Right hindlimb (tissue), 1 donor: ENCODE data around the gene LRP6.
"Not testable (repeated sequence)": the region's sequence is repeated elsewhere in the genome, so short reads cannot be mapped to it uniquely, and the experiment has no call there.

ENCODE experiments used
- DNase-seq: peaks from one replicate; pipeline ENCODE4 v3.0.0-alpha.2; 2018

LRP6 gene

GRCh38 chr12:12178559-12178958 is 88.3 kb downstream of the LRP6 start:
- DNase-seq = no peak

- DNase-seq = no peak
Observed at GRCh38 chr12:12176402-12176801, 90.4 kb downstream of the LRP6 start.

GRCh38 chr12:12171991-12172511 is 94.8 kb downstream of the LRP6 start:
- DNase-seq = no peak

GRCh38 chr12:12167847-12168246 is 99.0 kb downstream of the LRP6 start:
- DNase-seq = no peak

GRCh38 chr12:12166751-12167150 is 100.1 kb downstream of the LRP6 start:
- no peak for DNase-seq

GRCh38 chr12:12159988-12160387 is 106.9 kb downstream of the LRP6 start:
- DNase-seq = no peak

GRCh38 chr12:12158858-12159257 is 108.0 kb downstream of the LRP6 start:
- DNase-seq = peak; percentile 29

GRCh38 chr12:12157424-12157823 is 109.4 kb downstream of the LRP6 start:
- DNase-seq = no peak

GRCh38 chr12:12156828-12157227 is 110.0 kb downstream of the LRP6 start:
- DNase-seq = no peak

GRCh38 chr12:12156116-12156515 is 110.7 kb downstream of the LRP6 start:
- DNase-seq = no peak

- DNase-seq = no peak
Observed at GRCh38 chr12:12153596-12153995, 113.2 kb downstream of the LRP6 start.

- no peak for DNase-seq
Observed at GRCh38 chr12:12147111-12147510, 119.7 kb downstream of the LRP6 start.

GRCh38 chr12:12144531-12144930 is 122.3 kb downstream of the LRP6 start:
- not testable (repeated sequence) for DNase-seq

GRCh38 chr12:12141000-12141399 is 125.8 kb downstream of the LRP6 start:
- DNase-seq = no peak

- no peak for DNase-seq
Observed at GRCh38 chr12:12138203-12139154, 128.4 kb downstream of the LRP6 start.

- no peak for DNase-seq
Observed at GRCh38 chr12:12133785-12134184, 133.1 kb downstream of the LRP6 start.

- no peak for DNase-seq
Observed at GRCh38 chr12:12133259-12133658, 133.6 kb downstream of the LRP6 start.

- no peak for DNase-seq
Observed at GRCh38 chr12:12128670-12129069, 138.2 kb downstream of the LRP6 start.

GRCh38 chr12:12127304-12127703 is 139.5 kb downstream of the LRP6 start:
- DNase-seq = no peak

- no peak for DNase-seq
Observed at GRCh38 chr12:12126551-12126950, 140.3 kb downstream of the LRP6 start.

GRCh38 chr12:12123036-12123604 is 143.7 kb downstream of the LRP6 start:
- DNase-seq = no peak

GRCh38 chr12:12121061-12121460 is 145.8 kb downstream of the LRP6 start:
- no peak for DNase-seq

GRCh38 chr12:12116677-12117076 is 150.2 kb downstream of the LRP6 start:
- no peak for DNase-seq

- no peak for DNase-seq
Observed at GRCh38 chr12:12115514-12115913, 151.3 kb downstream of the LRP6 start.
